Progenitor cell of endocrine pancreas (in vitro differentiated cells): ENCODE measurements around the gene CFAP300. TPM values are rescaled to one million over a fixed set of nuclear protein-coding genes. Genes with fewer than 3 reads are reported as not detected.

Experiments used
- DNase-seq: peaks from one replicate; pipeline ENCODE4 v3.0.0; 2021; ENCODE audit warnings: low spot score; ENCODE audit not compliant: unreplicated experiment
- H3K27ac Mint-ChIP-seq: 2 replicates; pipeline ENCODE4 v1.8.0; 2021; ENCODE audit warnings: mild to moderate bottlenecking, moderate library complexity, mixed read lengths
- H3K27me3 Mint-ChIP-seq: 2 replicates; pipeline ENCODE4 v1.8.0; 2021; ENCODE audit warnings: mixed read lengths
- H3K36me3 Mint-ChIP-seq: 2 replicates; pipeline ENCODE4 v1.8.0; 2022; ENCODE audit warnings: mixed read lengths; ENCODE audit not compliant: insufficient read depth
- H3K4me1 Mint-ChIP-seq: 2 replicates; pipeline ENCODE4 v1.8.0; 2021; ENCODE audit warnings: low read depth, mixed read lengths
- H3K4me3 Mint-ChIP-seq: 2 replicates; pipeline ENCODE4 v1.8.0; 2021; ENCODE audit warnings: low read depth, mild to moderate bottlenecking, moderate library complexity, mixed read lengths
- H3K9me3 Mint-ChIP-seq: 2 replicates; pipeline ENCODE4 v1.8.0; 2021; ENCODE audit warnings: low read depth, mixed read lengths
- total RNA-seq: library from RNA; stranded (reverse); gene quantifications from 2 replicates; pipeline ENCODE4 v1.2.1, GENCODE V29; 2021
- TF ChIP-seq, protein P1 (sequence below): fragments of 200-600 bp; sonication (generic); IDR thresholded peaks from one replicate; pipeline ENCODE4 v1.5.0; 2021; ENCODE audit warnings: antibody characterized with exemption, mild to moderate bottlenecking; ENCODE audit not compliant: unreplicated experiment

The CFAP300 gene
- total RNA-seq, 1 donor from 2014 or later, result 1.5 TPM

DNA sequence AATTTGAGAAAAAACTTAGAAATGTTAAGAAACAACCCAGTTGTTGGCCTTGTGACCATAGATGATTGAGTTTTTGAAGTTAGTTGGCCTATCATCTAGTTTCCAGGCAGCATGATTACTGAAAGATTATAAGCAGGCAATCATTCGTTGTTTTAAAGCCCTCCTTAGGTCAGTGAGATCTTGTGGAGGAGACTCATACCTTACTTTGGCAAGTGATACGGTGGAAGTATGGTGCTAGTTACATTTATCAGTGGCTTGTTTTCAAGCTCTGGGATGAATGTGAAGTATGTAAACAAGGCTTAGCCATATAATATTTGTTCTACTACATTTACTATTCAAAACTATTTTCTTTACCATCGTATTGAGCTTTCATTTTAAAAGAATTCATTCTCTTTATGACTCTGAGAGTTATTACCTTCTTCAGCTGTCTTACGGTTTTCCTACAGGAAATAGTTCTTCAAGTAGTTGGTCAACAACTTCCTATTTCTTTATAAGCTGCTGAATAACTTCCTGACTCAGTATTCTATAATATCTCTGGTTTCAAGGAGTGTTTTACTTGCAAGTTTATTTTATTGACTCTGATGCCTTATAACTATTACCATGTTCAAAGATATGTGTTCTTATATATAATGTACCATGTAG lies 70.4 kb downstream of the CFAP300 start:
- TF ChIP-seq, protein P1, sequence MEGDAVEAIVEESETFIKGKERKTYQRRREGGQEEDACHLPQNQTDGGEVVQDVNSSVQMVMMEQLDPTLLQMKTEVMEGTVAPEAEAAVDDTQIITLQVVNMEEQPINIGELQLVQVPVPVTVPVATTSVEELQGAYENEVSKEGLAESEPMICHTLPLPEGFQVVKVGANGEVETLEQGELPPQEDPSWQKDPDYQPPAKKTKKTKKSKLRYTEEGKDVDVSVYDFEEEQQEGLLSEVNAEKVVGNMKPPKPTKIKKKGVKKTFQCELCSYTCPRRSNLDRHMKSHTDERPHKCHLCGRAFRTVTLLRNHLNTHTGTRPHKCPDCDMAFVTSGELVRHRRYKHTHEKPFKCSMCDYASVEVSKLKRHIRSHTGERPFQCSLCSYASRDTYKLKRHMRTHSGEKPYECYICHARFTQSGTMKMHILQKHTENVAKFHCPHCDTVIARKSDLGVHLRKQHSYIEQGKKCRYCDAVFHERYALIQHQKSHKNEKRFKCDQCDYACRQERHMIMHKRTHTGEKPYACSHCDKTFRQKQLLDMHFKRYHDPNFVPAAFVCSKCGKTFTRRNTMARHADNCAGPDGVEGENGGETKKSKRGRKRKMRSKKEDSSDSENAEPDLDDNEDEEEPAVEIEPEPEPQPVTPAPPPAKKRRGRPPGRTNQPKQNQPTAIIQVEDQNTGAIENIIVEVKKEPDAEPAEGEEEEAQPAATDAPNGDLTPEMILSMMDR, result no peak
- H3K27me3 Mint-ChIP-seq, result no peaks in the 10 kb centered on the region
- H3K9me3 Mint-ChIP-seq, result no peaks in the 10 kb centered on the region
- peaks cover 72% of the 10 kb centered on the region for H3K4me1 Mint-ChIP-seq
- H3K4me3 Mint-ChIP-seq, result peak overlapping the region; percentile 40
- no peak for DNase-seq
- peaks cover 10% of the 10 kb centered on the region for H3K36me3 Mint-ChIP-seq
- H3K27ac Mint-ChIP-seq, result peak overlapping the region; percentile 87

DNA sequence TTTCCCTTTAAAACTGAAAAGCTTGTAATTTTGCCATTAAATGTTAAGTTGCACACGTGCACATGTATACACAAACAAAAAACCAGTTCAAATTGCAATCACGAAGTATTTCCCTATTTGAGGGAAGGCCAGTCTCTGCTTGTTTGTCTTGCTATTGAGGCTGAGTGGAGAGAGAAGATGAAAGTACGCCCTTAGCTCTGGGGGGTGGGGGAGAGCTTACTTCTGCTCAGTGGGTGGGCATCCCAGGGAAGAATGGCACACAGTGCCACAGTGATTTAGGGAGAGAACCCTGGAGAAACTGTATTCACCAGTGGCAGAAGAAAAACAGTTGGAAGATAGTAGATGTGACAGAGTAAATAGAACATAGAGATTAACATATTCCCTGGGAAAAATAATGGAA lies 71.7 kb downstream of the CFAP300 start:
- peak overlapping the region; percentile 46 for H3K4me3 Mint-ChIP-seq
- DNase-seq, result no peak

DNA sequence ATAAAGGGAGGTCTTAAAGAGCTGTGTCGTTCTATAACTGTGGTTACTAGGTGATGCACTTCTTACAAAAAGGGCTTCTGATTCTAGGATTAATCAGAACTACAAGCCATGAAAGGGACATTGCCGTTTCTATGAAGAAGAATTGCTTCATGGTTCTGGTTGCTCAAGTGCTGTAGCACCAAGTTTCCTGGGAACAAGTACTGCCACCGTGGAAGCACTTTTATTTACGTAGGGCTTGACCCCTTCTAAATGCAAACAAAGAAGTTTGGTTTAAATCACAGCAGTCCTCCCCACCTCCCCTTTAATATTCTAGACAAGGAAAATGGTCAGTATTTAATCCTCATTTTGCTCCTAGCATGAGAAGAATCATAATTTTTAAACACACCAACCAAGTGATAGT lies 72.8 kb downstream of the CFAP300 start:
- H3K27ac Mint-ChIP-seq, result peak overlapping the region; percentile 88
- H3K9me3 Mint-ChIP-seq, result peaks cover 11% of the 10 kb centered on the region
- peaks cover 28% of the 10 kb centered on the region for H3K36me3 Mint-ChIP-seq
- TF ChIP-seq, protein P1, result no peak
- peak overlapping the region; percentile 20 for H3K4me3 Mint-ChIP-seq
- no peak for DNase-seq
- H3K27me3 Mint-ChIP-seq, result no peaks in the 10 kb centered on the region
- peaks cover 60% of the 10 kb centered on the region for H3K4me1 Mint-ChIP-seq

More for the DNA sequence above, 71.7 kb downstream of the CFAP300 start:
- Mint-ChIP-seq H3K36me3 (peaks cover 20% of the 10 kb centered on the region), H3K27me3 (no peaks in the 10 kb centered on the region), H3K9me3 (peaks cover 4% of the 10 kb centered on the region), H3K27ac (peak overlapping the region; percentile 90), H3K4me1 (peaks cover 68% of the 10 kb centered on the region)
- TF ChIP-seq, protein P1, result no peak

DNA sequence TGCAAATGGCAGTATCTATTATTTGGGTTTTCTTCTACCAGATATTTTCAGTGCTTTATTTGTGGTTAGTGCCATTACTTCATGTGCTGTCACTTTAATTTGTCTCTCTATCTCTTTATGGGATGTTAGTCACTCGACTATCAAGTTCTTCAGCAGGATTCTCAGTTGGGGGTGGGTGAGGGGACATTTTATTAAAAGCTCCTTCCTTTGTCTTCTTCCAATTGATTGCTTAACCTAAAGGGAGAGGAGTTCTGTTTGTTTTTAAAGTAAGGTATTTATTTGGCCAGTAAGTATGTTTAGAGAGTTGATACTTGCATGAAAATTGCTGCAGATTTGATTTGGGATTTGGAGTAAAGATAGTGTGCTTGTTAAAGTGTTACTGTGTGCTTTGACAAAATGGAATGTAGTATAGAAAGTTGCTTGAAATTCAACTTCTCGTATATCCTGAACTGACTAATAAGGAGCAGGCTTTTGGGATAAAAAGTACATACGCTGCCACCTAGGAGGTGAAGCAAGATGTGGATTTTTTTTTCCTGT lies 73.3 kb downstream of the CFAP300 start:
- TF ChIP-seq, protein P1, result no peak
- peaks cover 28% of the 10 kb centered on the region for H3K36me3 Mint-ChIP-seq
- no peak for DNase-seq
- no peaks in the 10 kb centered on the region for H3K27me3 Mint-ChIP-seq
- peaks cover 55% of the 10 kb centered on the region for H3K4me1 Mint-ChIP-seq
- peak overlapping the region; percentile 20 for H3K4me3 Mint-ChIP-seq
- peaks cover 11% of the 10 kb centered on the region for H3K9me3 Mint-ChIP-seq
- H3K27ac Mint-ChIP-seq, result peak overlapping the region; percentile 88

DNA sequence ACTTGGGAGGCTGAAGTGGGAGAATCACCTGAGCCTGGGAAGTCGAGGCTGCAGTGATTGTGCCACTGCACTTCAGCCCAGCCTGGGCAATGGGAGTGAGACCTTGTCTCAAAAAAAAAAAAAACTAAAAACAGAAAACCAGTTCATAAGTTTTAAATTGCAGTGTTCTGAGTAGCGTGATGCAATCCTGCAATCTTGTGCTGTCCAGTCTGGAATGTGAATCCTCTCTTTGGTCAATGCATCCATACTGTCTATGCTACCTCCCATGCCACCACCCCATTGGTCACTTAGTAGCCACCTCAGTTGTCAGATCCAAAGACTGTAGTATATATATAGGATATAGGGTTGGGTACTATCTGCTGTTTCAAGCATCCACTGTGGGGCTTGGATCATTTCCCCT lies 74.1 kb downstream of the CFAP300 start:
- peaks cover 36% of the 10 kb centered on the region for H3K36me3 Mint-ChIP-seq
- TF ChIP-seq, protein P1, result no peak
- DNase-seq, result no peak
- H3K27ac Mint-ChIP-seq, result peak overlapping the region; percentile 88
- H3K4me3 Mint-ChIP-seq, result peak overlapping the region; percentile 19
- peaks cover 12% of the 10 kb centered on the region for H3K9me3 Mint-ChIP-seq
- no peaks in the 10 kb centered on the region for H3K27me3 Mint-ChIP-seq
- peaks cover 46% of the 10 kb centered on the region for H3K4me1 Mint-ChIP-seq

Other genes starting within 250 kb of the CFAP300 start
- 2.1 and 2.6 TPM in 2 replicates for gene CEP126, start 132.4 kb upstream of the CFAP300 start, total RNA-seq
- gene ANGPTL5, start 130.9 kb upstream of the CFAP300 start, total RNA-seq, result not detected in 2 replicates
- 199 and 204 TPM in 2 replicates for gene YAP1, start 63.0 kb downstream of the CFAP300 start, total RNA-seq